Liver (tissue), 3 donors: ENCODE results near the gene PARD3.

Source experiments
- TAF1 ChIP-seq: conservative IDR thresholded peaks from 2 replicates; pipeline ENCODE4 v1.6.1; 2016; ENCODE audit warnings: antibody characterized with exemption, mild to moderate bottlenecking
- ZBTB33 ChIP-seq: IDR thresholded peaks from 2 replicates; pipeline ENCODE4 v1.6.1; 2016; ENCODE audit warnings: antibody characterized with exemption
- TF ChIP-seq, protein P1 (sequence below): fragments of 150-350 bp; IDR thresholded peaks from 2 replicates; pipeline ENCODE4 v1.5.1; 2017; ENCODE audit warnings: improper control_type of control experiment, low read depth, low read length; ENCODE audit not compliant: missing input control
- donor health status: healthy.
- donor health status: healthy.

- TF ChIP-seq, protein P1, sequence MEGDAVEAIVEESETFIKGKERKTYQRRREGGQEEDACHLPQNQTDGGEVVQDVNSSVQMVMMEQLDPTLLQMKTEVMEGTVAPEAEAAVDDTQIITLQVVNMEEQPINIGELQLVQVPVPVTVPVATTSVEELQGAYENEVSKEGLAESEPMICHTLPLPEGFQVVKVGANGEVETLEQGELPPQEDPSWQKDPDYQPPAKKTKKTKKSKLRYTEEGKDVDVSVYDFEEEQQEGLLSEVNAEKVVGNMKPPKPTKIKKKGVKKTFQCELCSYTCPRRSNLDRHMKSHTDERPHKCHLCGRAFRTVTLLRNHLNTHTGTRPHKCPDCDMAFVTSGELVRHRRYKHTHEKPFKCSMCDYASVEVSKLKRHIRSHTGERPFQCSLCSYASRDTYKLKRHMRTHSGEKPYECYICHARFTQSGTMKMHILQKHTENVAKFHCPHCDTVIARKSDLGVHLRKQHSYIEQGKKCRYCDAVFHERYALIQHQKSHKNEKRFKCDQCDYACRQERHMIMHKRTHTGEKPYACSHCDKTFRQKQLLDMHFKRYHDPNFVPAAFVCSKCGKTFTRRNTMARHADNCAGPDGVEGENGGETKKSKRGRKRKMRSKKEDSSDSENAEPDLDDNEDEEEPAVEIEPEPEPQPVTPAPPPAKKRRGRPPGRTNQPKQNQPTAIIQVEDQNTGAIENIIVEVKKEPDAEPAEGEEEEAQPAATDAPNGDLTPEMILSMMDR, result no peak
- TF ChIP-seq TAF1, result no peak
- TF ChIP-seq ZBTB33, result no peak
Observed at GRCh38 chr10:34494012-34494411, 321.1 kb downstream of the PARD3 start.
